ENCODE measurements around the gene TPRN. TPM values are rescaled to one million over a fixed set of nuclear protein-coding genes. Genes with fewer than 3 reads are reported as not detected.

TPRN gene
- total RNA-seq, 4 donors from 2014 or later = 76.2 to 228 (median 117) TPM

DNA sequence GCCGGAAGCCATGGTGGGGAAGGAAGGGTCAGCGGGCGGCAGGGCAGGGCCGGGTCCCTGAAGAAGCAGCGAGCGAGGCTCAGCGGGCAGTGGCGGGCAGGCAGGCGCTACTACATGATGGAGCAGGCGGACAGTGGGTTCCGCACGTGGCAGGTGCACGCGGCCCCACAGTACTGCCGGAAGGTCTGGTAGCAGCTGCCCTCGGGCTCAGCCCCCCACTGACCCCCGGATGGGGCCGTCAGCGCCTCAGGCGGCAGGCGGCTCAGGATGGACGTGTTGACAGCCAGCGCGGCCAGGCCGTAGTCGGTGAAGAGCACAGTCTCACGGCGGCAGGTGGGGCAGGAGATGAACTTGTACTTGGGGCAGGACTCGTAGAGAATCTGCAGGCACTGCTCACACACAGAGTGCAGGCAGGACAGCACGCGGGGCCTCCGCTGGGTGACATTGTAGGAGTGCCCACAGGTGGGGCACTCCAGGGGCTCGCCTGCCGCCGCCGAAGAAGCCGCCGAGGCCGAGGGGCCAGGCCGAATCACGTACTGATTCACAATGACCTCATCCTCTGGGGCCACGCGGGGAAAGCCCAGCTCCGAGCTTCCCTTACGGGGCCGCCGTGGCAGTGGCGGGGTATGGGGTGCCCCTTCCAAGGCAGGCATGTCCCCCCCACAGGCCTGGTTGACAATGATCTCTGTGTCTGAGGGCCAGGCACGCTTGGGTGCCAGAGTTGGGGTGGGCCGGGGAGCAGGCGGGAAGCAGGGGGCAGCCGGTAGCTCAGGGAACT is 20.0 kb upstream of the TPRN start:
- peaks cover 13 to 47% (median 43%) of the 10 kb centered on the region in 4 donors for H3K4me1 ChIP-seq
- WGBS, 2 donors (ENCODE audit: low coverage in 1 of 2) = 93 to 94% methylated on average over 6 to 43 of the region's 52 CpGs
- H3K27me3 ChIP-seq = no peaks in the 10 kb centered on the region
- no peak for DNase-seq
- H3K4me3 ChIP-seq = no peak overlapping the region
- intact Hi-C loops (cut with DNase I; ENCODE audit: low total_unique reads) = no loop called here
- H3K27ac ChIP-seq = no peak overlapping the region
- no peaks in the 10 kb centered on the region for H3K9me3 ChIP-seq
- no peak for TF ChIP-seq POLR2A (IDR thresholded peaks at IDR 0.05)
- TF ChIP-seq, protein P1, sequence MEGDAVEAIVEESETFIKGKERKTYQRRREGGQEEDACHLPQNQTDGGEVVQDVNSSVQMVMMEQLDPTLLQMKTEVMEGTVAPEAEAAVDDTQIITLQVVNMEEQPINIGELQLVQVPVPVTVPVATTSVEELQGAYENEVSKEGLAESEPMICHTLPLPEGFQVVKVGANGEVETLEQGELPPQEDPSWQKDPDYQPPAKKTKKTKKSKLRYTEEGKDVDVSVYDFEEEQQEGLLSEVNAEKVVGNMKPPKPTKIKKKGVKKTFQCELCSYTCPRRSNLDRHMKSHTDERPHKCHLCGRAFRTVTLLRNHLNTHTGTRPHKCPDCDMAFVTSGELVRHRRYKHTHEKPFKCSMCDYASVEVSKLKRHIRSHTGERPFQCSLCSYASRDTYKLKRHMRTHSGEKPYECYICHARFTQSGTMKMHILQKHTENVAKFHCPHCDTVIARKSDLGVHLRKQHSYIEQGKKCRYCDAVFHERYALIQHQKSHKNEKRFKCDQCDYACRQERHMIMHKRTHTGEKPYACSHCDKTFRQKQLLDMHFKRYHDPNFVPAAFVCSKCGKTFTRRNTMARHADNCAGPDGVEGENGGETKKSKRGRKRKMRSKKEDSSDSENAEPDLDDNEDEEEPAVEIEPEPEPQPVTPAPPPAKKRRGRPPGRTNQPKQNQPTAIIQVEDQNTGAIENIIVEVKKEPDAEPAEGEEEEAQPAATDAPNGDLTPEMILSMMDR (IDR thresholded peaks at IDR 0.05) = no peak
- TF ChIP-seq EP300 (IDR thresholded peaks at IDR 0.05; ENCODE audit: low read depth) = no peak
- TF ChIP-seq POLR2AphosphoS5 (IDR thresholded peaks at IDR 0.05) = no peak
- in situ Hi-C loops (cut with MboI; ENCODE audit: low pct_ligation_motif_present in 1 of 4, low pct_unique_long_range_greater_than_20kb in 1 of 4, low sequenced_read_pairs in 3 of 4) = loop anchor here in 2 of 4 donors (10.0 to 25.0 kb wide), 2 partner anchors 96 to 108 kb away; partner anchors contain the start of gene DPP7 (in 1 of the 2)
- no peaks in the 10 kb centered on the region for H3K36me3 ChIP-seq

DNA sequence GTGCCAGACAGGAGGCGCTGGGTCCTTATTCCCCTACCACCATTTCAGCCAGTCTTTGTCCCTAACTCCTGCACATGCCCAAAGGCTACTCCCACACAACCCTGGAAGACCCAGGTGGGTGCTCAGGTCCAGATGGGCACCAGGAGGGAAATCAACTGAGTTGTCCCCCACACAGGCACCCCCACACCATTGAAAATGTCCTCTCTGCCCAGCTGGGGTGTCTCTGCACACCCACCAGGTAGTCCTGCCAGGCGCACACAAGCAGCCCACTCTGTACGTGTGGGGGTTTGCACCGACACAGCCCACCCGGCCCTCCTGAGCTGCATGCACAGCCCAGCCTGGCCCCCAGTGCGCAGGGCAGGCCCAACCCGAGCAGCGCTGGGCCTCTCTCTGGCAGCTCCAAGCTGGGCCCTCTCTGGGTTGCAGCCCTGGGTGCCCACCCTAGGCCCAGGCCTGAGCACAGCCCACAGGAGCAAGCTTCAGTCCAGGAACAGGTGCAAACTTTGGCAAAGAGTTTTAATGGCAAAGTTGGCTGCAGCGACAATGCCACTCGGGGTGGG is 19.3 kb upstream of the TPRN start:
- Histone ChIP-seq H3K4me1 (peaks cover 13 to 47% (median 43%) of the 10 kb centered on the region in 4 donors), H3K4me3 (no peak overlapping the region), H3K9me3 (no peaks in the 10 kb centered on the region), H3K36me3 (no peaks in the 10 kb centered on the region), H3K27me3 (no peaks in the 10 kb centered on the region), H3K27ac (no peak overlapping the region)
- 90% methylated on average over 10 of the region's 10 CpGs; no CpG with 5 or more reads in 1 of the 2 donors for WGBS, 2 donors (ENCODE audit: low coverage in 1 of 2)
- DNase-seq = no peak
- in situ Hi-C loops (cut with MboI; ENCODE audit: low pct_ligation_motif_present in 1 of 4, low pct_unique_long_range_greater_than_20kb in 1 of 4, low sequenced_read_pairs in 3 of 4) (loop anchor here in 2 of 4 donors (10.0 to 25.0 kb wide), 2 partner anchors 95 to 108 kb away; partner anchors contain the start of gene DPP7 (in 1 of the 2)), intact Hi-C loops (cut with DNase I; ENCODE audit: low total_unique reads) (no loop called here)
- TF ChIP-seq, protein P1 (IDR thresholded peaks at IDR 0.05) = no peak
- TF ChIP-seq EP300 (IDR thresholded peaks at IDR 0.05; ENCODE audit: low read depth) (no peak), POLR2A (IDR thresholded peaks at IDR 0.05) (no peak), POLR2AphosphoS5 (IDR thresholded peaks at IDR 0.05) (no peak)

DNA sequence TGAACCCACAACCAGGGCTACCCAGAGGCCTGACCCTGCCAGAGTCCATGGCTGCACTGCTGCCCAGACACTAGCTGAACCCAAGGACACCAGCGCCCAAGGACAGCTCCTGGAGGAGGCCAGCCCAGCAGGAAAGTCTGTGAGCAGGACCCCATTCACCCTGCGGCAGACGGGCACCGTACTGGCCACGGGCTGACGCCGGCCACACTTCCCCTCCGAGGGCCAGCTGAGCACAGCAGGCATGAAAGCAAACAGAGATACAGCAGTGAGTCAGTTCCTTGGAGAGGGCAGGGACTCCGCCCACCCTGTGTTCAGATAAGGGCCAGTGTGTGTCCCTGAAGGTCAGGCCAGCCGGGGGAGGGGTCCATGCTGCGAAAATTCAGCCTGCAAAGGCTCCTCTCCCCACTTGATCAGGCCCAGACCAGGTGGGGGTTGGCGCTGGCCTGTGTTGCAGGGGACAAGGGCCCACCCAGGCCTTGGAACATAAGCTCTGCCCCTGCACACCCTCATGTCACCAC is 18.3 kb upstream of the TPRN start:
- DNase-seq = peak; percentile 62

More for the DNA sequence above, 18.3 kb upstream of the TPRN start:
- Histone ChIP-seq H3K9me3 (no peaks in the 10 kb centered on the region), H3K27ac (peak overlapping the region; percentile 83 to 89 (median 85)), H3K4me1 (peaks cover 6 to 43% (median 38%) of the 10 kb centered on the region in 4 donors), H3K27me3 (no peaks in the 10 kb centered on the region), H3K36me3 (no peaks in the 10 kb centered on the region), H3K4me3 (peak overlapping the region in 3 of 4 donors; percentile 26 to 47 (median 31))
- WGBS, 2 donors (ENCODE audit: low coverage in 1 of 2) = 50% methylated on average over 4 of the region's 12 CpGs; no CpG with 5 or more reads in 1 of the 2 donors
- peak; percentile 64 for TF ChIP-seq POLR2A (IDR thresholded peaks at IDR 0.05)
- peak; percentile 28 to 68 (median 41) for TF ChIP-seq POLR2AphosphoS5 (IDR thresholded peaks at IDR 0.05)
- TF ChIP-seq, protein P1 (IDR thresholded peaks at IDR 0.05) = no peak
- no peak for TF ChIP-seq EP300 (IDR thresholded peaks at IDR 0.05; ENCODE audit: low read depth)
- in situ Hi-C loops (cut with MboI; ENCODE audit: low pct_ligation_motif_present in 1 of 4, low pct_unique_long_range_greater_than_20kb in 1 of 4, low sequenced_read_pairs in 3 of 4) = loop anchor here in 1 of 4 donors (25.0 kb wide), 1 partner anchor 107 kb away; the partner anchor contains the start of gene DPP7
- intact Hi-C loops (cut with DNase I; ENCODE audit: low total_unique reads) = no loop called here

Measured in transverse colon (tissue), 4 donors.